DLD1 (cell line): ENCODE measurements around the gene FBXL15.

Source experiments
- in situ Hi-C: cut with HindIII; loops from 2 replicates; pipeline ENCODE4 v1.10.0; 2017; ENCODE audit warnings: low sequenced_read_pairs

FBXL15 gene

GRCh38 chr10:102397222-102398171 is 23.1 kb upstream of the FBXL15 start:
- in situ Hi-C loops = no loop called here

- in situ Hi-C loops = no loop called here
Observed at GRCh38 chr10:102398172-102399020, 22.2 kb upstream of the FBXL15 start.

DNA sequence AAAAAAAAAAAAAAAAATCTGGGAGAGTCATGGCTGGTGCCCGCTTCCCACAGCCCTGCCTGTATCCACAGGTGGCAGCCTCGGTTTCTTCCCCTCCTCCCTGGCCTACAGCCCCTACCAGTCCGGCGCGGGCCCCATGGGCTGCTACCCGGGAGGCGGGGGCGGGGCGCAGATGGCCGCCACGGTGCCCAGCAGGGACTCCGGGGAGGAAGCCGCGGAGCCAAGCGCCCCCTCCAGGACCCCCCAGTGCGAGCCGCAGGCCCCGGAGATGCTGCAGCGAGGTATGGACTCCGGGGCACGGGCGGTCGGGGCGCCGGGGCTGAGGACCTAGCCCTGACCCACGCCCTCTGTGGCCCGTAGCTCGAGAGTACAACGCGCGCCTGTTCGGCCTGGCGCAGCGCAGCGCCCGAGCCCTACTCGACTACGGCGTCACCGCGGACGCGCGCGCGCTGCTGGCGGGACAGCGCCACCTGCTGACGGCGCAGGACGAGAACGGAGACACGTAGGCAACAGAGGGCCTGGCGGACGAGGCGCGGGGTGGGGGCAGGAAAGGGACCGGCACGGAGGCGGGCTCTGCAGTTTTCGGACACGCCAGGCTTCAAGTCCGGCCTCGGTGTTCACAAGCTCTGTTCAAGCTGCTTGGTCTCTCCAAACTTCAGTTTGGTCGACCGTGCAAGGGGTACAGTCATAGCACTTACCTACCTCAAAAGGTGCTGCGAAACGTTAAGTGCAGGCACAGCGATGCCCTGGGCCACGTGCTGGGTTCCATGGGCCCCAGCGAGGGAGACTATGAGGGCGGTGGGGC is 21.2 kb upstream of the FBXL15 start:
- in situ Hi-C loops = no loop called here

DNA sequence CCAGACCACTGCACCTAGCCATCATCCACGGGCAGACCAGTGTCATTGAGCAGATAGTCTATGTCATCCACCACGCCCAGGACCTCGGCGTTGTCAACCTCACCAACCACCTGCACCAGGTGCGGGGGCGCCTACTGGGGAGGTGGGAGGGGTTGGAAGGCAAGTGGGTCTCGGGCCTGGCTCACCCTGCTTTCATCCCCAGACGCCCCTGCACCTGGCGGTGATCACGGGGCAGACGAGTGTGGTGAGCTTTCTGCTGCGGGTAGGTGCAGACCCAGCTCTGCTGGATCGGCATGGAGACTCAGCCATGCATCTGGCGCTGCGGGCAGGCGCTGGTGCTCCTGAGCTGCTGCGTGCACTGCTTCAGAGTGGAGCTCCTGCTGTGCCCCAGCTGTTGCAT is 20.6 kb upstream of the FBXL15 start:
- in situ Hi-C loops = no loop called here

- in situ Hi-C loops = no loop called here
Observed at GRCh38 chr10:102400598-102401341, 19.9 kb upstream of the FBXL15 start.

GRCh38 chr10:102401342-102401654 is 19.3 kb upstream of the FBXL15 start:
- in situ Hi-C loops = no loop called here

DNA sequence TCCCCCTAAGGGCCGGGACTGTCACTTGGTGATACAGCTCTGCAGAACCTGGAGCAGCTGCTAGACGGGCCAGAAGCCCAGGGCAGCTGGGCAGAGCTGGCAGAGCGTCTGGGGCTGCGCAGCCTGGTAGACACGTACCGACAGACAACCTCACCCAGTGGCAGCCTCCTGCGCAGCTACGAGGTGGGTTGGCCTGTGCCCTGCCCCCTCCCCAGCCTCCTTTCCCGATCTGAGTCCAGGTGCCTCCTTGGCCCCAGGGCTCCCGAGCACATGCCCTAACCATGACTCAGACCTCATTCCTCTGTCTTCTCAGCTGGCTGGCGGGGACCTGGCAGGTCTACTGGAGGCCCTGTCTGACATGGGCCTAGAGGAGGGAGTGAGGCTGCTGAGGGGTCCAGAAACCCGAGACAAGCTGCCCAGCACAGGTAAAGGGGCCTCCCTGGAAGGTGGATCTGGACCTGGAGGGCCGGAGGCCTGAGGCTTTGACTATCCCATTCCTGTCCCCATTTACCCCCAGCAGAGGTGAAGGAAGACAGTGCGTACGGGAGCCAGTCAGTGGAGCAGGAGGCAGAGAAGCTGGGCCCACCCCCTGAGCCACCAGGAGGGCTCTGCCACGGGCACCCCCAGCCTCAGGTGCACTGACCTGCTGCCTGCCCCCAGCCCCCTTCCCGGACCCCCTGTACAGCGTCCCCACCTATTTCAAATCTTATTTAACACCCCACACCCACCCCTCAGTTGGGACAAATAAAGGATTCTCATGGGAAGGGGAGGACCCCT is 18.7 kb upstream of the FBXL15 start:
- in situ Hi-C loops = no loop called here

GRCh38 chr10:102402512-102402896 is 18.1 kb upstream of the FBXL15 start:
- in situ Hi-C loops = no loop called here

DNA sequence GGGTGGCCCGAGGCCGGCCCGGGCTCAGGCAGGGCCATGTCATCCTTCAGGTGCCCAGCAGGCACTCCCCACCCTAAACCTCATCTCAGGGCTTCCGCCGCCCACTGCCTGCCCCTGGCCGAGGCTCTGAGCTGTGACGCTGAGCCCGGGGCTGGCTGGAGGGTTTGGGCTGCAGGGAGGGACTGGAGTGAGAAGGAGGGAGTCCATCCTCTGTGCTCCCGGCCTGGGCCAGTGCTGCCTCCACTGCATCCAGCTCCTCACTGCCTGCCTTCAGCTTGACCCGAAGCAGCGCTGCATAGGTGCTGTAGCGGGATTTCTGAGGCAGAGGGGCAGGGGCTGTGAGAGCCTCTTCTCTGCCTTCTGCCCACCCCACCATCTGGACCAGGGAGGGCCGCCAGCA is 17.5 kb upstream of the FBXL15 start:
- in situ Hi-C loops = no loop called here

DNA sequence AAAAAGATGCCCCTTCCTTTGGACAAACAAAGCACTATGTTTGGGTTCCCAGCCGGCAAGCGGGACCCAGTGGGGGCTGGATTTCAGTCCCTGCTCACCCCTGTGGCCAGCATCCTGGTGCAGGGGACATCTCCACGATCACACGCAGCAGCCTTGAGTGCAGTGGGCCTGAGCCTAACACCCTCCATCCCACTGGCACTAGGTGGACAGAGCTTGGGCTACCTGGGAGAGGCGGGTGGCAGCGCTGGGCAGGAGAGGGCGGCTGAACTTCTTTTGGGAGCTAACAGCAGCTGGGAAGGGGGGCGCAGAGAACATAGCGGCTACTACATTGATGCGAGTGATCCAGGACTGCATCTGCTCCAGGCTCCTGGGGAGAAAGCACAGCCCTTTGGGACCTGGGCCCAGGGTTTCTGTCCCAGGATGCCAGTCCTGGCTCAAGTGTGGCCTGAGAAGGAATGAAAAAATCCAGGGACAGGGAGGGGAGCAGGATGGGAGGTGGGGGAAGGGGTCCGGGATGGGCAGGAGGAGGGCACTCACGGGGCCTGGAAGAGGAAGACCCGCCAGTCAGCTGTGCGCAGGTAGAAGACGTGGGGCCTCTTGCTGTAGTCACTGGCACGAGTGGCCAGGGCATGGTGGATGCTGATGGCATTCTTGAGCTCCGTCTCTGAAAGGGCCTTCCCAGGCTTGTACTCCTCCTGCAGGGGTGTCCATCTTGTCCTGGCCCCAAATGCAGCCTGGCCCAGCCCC is 16.1 kb upstream of the FBXL15 start:
- in situ Hi-C loops = no loop called here

GRCh38 chr10:102405108-102405571 is 15.5 kb upstream of the FBXL15 start:
- in situ Hi-C loops = no loop called here

GRCh38 chr10:102405632-102406031 is 15.0 kb upstream of the FBXL15 start:
- in situ Hi-C loops = no loop called here

DNA sequence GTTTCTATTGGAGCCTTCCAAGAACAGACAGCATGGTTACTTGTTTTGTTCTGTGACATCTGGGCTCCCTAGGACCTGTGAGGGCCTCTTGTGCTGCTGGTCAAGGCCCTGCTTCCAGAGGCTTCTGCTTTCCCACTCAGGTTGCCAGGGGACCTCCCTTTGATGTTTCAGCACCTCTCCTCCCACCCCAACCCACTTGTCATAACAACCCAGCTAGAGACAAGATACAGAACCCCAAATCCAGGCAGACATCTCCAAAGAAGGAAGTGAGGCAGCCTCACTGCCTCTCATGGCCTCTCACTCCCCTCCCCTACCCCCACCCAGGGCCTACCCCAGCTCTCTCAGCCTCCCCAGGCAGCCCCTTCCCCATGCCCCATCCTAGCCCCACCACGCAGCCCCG is 13.8 kb upstream of the FBXL15 start:
- in situ Hi-C loops = no loop called here

GRCh38 chr10:102407425-102408130 is 13.1 kb upstream of the FBXL15 start:
- in situ Hi-C loops = no loop called here

- in situ Hi-C loops = no loop called here
Observed at GRCh38 chr10:102408131-102408727, 12.4 kb upstream of the FBXL15 start.

DNA sequence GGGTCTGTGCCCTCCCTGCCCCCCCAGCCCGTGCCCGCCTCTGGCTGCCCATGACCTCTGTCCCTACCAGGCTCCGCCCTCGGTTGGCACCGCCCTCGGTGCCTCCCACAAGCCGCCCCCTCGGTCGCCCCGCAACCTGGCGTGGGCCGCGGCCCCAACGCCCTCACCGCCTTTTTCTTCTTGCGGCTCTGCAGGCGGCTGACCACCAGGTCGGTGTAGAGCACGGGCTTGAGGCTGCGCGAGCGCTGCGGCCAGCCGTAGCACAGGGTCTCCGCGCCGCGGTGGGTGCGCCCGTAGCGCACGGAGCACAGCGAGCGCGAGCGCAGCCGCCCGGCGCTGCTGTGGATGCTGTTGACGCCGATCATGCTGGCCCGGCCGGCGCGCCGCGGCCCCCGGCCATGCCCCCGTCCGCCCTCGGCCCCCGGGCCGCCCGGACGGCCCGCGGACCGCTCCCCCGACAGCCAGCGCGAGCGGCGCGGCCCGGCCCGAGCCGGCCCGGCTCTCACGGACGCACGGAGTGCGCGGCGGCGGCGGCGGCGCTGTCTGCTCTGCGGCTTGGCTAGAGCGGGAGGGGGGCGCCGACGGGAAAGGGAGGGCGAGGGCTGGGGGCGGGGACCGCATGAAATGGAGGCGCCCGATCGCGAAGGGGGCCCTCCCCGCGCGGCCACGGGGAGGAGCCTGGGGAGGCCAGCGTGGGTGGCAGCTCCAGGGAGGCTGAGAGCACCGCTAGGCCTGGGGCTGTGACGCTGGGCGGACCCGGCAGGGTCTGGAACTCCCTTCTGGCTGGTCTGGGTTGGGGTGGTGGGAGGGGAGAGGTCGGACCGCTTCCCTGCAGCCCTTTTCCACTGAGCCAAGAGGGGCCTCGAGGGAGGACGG is 11.7 kb upstream of the FBXL15 start:
- in situ Hi-C loops = no loop called here
